Skin epidermis (tissue), 12 donors: ENCODE measurements around the gene PACS1.

Experiments used
- H3K27ac ChIP-seq, 21 experiments: fragments of 200-600 bp; sonication (generic) in 11 of 21; one replicate each; pipeline ENCODE4 v1.5.0; 2020; ENCODE audit warnings: mild to moderate bottlenecking in 3 of 21, inconsistent platforms in 2 of 21, moderate library complexity in 2 of 21
- H3K4me3 ChIP-seq, 7 experiments: fragments of 200-600 bp; sonication (generic) in 2 of 7; one replicate each; pipeline ENCODE4 v1.5.0; 2020; ENCODE audit warnings: inconsistent platforms in 2 of 7, mild to moderate bottlenecking in 2 of 7, moderate library complexity in 1 of 7

PACS1 gene

DNA sequence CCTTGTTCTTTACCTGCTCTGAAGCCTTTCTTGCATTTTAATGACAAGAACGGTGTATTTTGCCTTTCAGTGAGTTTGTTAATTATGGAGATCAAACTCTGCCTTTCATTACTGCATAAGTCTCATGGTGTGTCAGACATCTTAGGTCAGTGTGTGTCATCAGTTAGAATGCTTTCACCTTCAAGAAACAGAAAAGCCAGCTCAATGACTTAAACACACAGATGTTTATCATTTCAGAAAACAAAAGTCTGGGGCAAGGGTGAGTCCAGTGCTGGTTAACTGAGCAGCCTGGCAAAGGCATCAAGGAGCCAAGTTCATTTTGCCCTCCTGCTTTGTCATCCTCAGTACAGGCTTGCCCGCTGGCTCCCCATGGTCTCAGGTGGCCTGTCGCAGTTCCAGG lies 54.5 kb downstream of the PACS1 start:
- Histone ChIP-seq H3K27ac (peak overlapping the region in 6 of 21 experiments; percentile 6 to 94 (median 60)), H3K4me3 (no peak overlapping the region)

DNA sequence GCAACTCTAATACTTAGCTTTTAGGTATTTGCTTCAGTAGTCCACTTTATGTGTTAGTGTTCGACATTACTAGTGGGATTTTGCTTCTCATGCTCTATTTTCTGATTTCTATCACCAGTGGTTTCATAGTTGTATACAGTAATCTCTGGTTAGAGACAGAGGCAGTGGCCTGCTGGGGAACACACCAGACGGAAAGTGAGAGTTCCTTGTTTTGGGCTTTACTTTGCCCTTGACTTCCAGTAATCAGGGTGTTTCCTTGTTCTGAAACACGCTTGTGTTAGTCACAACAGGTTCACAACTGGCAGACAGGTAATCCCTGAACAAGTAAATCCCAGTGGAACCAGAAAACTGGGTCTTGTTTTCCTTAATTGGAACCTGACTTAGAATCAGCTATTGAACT lies 56.0 kb downstream of the PACS1 start:
- no peak overlapping the region for H3K4me3 ChIP-seq
- H3K27ac ChIP-seq: peak overlapping the region in 20 of 21 experiments; percentile 35 to 94 (median 82)

DNA sequence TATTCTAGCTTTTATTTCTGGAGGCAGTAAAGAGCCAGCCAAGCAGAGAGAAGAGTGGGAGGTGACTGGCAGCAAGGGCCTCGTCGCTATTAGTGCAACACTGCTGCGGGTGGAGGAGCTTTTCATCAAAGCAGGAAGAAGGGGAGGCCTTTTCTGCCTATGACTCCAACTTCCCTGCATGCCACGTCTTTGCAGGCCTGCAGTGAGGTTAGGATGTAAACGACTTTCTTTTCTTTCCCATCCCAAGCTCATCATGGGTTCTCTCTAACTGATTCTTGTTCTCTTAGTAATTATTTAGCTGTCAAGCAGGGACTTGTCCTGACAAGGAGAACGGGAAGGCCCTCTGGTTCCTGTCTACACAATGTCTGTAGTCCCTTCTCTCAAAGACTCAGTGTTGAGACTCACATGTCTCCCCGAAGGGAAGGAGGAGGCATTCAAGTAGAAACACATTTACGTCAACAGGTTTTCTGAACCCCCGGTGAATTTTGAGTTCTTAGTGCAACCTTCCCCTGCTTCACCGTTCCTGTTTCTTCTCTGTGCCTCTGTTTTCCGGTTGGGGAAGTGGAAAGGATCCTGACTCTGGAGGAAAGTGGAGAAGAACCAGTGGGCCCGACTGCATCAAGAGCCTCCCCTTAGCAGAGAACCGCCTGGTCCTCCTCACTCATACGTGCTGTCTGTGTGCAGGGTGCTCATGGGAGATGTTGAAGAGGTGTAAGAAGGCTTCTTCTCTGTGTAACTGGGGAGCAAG lies 56.9 kb downstream of the PACS1 start:
- H3K27ac ChIP-seq: peak overlapping the region in 20 of 21 experiments; percentile 44 to 94 (median 82)
- H3K4me3 ChIP-seq: no peak overlapping the region

DNA sequence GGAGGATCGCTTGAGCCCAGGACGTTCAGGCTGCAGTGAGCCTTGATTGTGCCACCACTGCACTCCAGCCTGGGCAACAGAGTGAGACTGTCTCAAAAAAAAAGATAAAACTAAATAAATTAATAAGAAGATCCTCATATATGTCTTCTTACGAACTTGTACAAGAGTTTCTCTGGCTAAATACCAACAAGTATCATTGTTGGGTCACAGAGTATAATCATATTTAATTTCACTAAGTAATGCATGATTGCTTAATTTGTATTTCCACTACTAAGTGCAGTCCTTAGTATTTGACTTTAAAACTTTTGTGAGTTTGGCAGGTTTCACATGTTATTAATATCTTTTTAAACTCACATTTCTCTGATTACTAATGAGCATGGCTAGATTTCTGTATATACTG lies 60.9 kb downstream of the PACS1 start:
- no peak overlapping the region for H3K4me3 ChIP-seq
- no peak overlapping the region for H3K27ac ChIP-seq

DNA sequence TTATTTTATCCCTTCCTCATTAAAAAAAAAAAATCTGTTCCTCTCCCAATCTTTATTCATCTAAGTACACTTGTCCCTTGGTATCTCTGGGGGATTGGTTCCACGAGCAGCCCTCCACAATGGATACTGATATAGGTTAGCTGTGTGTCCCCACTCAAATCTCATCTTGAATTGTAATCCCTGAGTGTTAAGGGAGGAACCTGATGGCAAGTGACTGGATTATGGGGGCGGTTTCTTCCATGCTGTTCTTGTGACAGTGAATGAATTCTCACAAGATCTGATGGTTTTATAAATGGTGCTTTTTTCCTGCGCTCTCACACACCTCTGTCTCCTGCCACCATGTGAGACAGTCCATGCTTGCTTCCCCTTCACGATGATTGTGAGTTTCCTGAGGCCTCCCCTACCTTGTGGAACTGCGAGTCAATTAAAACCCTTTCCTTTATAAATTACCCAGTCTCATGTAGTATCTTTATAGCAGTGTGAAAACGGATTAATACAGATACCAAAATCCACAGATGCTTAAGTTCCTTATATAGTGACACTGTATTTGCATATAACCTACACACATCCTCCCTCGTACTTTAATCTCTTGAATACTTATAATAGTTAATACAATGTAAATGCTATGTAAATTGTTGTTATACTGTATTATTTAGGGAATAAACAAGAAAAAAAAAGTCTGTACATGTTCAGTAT lies 62.0 kb downstream of the PACS1 start:
- Histone ChIP-seq H3K4me3 (no peak overlapping the region), H3K27ac (no peak overlapping the region)

DNA sequence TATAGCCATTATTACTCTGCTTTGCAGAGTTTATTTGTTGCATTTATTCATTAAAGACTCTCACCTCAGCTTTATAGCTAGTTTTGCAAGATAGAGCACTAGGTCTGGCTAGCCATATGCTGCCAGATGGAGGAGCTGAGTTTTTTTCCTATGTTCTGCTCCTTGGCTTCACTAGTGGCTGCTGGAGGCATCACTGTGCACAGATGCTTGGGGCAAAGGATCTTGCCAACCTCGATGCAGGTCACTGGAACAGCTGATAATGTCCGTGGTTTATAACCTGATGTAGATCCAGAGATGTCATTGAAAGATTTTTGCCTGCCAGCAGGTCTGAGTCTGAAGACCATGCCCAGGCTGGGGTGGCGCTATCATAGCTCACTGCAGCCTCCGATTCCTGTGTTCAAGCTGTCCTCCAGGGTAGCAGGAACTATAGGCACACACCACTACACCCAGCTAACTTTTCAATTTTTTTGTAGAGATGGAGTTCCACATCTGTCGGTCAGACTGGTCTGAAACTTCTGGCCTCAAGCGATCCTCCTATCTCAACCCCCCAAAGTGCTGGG lies 63.2 kb downstream of the PACS1 start:
- no peak overlapping the region for H3K4me3 ChIP-seq
- H3K27ac ChIP-seq: no peak overlapping the region

DNA sequence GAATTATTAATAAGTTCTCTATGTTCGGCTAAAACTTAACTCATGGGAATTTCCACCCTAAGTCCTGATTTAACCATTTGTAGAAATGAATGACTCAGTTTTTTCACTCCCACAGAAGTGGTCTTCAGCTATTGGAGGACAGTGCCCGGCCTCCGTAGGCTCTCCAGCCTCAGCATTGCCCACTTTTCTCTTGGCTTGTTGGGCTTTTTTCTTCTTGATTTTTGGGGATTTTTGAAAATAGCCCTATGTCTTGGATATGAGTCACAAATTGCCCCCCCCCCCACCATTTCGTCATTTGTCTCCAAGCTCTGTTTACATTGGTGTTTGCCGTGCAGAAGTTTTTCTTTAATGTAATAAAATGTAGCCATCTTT lies 66.7 kb downstream of the PACS1 start:
- Histone ChIP-seq H3K4me3 (no peak overlapping the region), H3K27ac (peak overlapping the region in 1 of 21 experiments; percentile 37)

DNA sequence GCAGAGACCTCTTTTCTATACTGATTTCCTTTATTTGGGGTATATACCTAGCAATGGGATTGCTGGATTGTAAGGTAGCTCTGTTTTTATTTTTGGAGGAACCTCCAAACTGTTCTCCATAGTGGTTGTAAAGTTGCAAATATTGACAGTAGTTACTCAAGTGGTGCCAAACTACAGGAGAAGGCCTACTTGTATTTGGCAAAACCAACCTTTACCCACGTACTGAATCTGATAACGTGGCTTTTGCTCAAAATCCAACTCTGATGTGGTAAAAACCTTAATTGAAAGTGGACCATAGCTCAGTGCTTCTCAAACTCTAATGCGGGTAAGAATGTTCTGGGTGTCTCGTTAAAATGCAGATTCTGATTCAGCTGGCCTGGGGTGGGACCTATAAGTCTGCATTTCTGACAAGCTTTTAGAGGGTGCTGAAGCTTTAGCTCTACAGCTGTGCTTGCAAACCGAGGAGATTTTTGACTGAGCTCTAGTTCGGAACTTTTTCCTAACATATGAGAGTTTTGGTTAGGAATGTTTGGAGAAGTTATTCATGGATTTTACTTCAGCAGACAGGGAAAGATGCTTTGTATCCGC lies 69.8 kb downstream of the PACS1 start:
- H3K4me3 ChIP-seq: no peak overlapping the region
- no peak overlapping the region for H3K27ac ChIP-seq

DNA sequence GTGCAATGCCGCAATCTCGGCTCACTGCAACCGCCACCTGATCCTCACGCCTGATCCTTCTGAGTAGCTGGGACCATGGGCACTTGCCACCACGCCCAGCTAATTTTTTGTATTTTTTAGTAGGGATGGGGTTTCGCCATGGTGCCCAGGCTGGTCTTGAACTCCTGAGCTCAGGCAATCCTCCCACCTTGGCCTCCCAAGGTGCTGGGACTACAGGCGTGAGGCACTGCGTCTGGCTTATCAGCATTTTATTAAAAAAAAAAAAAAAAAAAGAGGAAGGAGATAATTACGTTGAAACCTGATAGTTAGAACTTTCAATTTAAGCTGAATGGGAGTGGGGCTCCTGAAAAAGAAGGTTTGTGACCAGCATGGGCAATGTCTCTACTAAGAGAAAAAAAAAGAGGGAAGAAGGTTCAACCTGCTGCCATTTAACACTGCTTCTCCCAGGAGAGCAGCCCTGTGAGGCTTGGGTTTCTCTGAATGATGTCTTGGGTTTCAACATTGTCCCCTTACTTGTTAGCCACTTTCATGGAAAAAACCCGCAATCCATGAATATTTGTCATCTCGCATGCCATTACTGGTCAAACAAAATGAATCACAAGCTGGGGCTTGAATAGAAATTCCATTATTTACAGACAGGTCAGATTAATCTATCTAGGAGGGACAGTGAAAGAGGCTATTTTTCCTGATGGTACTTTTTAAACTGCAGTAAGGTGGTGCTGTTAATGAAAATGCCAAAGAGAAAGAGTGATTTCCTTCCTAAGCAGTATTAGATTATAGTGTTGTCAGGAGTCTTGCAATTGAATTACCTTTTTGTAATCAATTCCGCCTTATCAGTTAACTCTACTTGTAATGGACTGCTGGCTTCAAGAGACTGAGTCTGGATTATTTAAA lies 72.5 kb downstream of the PACS1 start:
- no peak overlapping the region for H3K27ac ChIP-seq
- no peak overlapping the region for H3K4me3 ChIP-seq

DNA sequence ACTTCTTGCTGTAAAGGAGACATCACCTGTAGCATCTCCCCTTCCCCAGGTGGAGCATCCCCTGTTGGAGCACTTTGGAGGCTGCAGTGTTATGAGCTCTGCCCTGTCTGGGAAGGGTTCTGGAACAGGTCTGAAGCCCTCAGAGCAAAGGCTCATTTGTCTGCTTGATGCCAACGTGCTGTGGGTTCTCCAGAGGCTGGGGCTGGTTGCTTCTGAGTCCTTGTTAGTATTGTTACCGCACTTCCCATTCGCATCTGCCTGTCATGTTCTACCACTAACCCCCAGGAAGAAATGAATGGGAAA lies 73.1 kb downstream of the PACS1 start:
- H3K4me3 ChIP-seq: no peak overlapping the region

DNA sequence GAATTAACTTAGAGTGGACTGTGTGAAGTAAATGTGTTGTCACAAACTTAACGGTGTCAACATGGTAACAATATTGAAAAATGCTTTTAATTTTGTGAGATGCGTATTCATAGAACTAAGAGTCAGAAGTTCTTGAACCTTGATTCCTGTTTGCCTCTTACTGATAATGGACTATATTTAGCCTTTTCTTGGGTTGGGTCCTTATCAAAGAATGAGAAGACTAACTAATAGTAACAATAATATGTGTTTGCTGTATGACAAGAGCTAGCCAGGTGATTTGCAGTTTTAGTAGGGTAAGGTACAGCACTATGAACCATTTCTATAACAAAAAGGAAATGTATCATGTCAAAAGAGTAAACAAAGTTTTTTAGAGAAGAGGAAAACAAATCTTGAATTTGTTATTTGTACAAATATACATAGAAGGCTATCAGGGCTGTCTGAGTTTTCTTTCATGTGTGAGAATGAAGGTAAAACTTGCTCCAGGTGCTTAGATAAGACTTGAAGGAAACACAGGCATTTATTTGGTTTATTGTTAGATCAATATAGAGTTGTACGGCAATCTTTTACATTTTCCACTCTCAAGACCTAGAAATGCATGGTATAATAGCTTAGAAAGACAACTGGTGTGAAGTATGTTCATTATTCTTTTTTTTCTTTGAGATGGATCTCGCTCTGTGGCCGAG lies 74.1 kb downstream of the PACS1 start:
- Histone ChIP-seq H3K4me3 (no peak overlapping the region), H3K27ac (no peak overlapping the region)

More for the DNA sequence above, 73.1 kb downstream of the PACS1 start:
- H3K27ac ChIP-seq: no peak overlapping the region

DNA sequence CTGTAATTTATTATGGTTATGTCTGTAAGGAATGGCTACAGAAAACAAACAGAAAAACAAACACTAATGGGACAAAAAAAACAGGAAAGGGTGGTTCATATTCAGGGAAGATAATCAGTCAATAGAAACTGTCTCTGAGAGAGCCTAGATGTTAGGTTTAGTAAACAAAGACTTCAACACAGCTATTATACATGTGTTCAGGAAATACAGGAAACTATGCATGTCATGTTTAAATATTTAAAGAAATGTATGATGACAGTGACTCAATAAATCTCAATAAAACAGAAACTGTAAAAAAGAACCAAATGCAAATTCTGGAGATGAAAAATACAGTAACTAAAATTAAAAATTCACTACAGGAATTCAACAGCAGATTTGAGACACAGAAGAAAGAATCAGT lies 76.0 kb downstream of the PACS1 start:
- no peak overlapping the region for H3K27ac ChIP-seq
- no peak overlapping the region for H3K4me3 ChIP-seq

DNA sequence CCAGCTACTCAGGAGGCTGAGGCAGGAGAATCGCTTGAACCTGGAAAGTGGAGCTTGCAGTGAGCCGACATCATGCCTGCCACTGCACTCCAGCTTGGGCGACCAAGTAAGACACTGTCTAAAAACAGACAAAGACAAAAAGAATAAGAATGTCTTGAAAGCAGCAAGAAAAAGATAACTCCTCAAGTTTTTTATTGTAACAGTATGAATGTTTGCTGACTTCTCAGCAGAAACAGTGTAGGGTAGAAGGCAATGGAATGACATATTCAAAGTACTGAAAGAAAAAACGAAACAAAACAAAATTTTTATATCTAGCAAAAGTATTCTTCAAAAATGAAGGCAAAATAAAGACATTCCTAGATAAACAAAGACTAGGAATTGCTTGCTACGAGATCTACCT lies 76.9 kb downstream of the PACS1 start:
- H3K4me3 ChIP-seq: no peak overlapping the region
- H3K27ac ChIP-seq: no peak overlapping the region

DNA sequence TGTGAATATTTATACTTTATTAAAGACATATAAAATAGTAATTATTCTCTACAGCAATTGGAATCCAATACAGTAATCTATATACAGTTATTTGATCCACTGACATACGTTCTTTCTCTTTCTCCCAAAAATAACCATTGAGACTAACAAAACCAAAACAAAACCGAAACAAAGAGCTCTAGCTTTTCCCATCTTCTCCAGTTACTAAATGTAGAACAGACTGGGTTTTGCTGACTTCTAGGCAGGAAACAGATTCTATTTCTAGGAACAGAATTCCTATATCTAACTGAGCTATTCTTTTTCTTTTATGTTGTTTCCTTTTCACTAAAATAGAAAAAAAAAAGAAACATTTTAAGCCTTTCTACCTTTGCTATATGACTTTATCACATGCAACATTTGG lies 80.1 kb downstream of the PACS1 start:
- H3K27ac ChIP-seq: no peak overlapping the region
- no peak overlapping the region for H3K4me3 ChIP-seq

DNA sequence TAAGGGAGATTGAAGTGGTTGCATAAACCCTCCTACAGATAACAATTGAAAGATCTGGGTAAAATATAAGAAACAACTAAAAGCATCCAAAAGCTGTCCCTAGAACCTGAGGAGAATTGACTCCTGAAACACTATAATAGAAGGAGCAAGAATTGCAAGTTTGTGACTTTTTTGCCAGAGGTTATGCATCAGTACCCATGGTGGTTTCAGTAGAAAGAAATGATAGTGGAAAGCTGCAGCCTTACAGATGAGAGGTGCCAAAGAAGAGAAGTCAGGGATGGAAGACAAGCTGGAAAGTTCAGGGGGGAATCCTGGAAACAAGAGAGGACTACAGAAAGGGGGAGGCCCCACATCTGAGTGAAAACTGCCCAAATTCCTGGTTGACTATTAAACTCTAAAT lies 80.7 kb downstream of the PACS1 start:
- no peak overlapping the region for H3K4me3 ChIP-seq
- no peak overlapping the region for H3K27ac ChIP-seq

DNA sequence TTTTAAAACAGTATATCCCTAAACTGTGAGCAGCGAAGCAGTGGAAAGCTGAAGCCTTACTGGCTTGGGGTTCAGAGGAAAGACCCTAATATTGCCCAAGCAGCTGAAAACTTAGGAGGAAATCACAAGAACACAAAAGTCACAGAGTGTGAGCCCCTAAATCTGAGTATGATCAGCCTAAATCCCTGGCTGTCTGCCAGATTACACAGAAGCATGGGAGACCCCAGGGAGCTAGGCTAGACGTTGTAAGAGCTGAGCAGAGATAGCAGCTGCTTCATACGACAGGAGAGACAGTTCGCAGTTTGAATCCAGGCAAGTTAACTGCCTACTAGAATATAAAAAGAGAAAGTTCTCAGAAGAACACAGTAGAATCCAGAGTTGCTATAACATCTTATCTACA lies 81.2 kb downstream of the PACS1 start:
- Histone ChIP-seq H3K27ac (no peak overlapping the region), H3K4me3 (no peak overlapping the region)

DNA sequence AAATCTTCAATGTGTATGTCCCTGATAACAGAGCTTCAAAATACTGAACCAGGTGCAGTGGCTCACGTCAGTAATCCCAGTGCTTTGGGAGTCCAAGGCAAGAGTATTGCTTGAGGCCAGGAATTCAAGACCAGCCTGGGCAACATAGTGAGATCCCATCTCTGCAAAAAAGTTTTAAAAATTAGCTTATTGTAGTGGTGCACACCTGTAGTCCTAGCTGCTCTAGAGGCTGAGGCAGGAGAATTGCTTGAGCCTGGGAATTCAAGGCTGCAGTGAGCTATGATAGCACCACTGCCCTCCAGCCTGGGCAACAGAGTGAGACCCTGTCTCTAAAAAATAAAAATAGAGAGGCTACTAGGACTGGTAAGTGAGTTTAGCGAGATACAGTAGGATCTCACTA lies 84.0 kb downstream of the PACS1 start:
- no peak overlapping the region for H3K27ac ChIP-seq
- no peak overlapping the region for H3K4me3 ChIP-seq

DNA sequence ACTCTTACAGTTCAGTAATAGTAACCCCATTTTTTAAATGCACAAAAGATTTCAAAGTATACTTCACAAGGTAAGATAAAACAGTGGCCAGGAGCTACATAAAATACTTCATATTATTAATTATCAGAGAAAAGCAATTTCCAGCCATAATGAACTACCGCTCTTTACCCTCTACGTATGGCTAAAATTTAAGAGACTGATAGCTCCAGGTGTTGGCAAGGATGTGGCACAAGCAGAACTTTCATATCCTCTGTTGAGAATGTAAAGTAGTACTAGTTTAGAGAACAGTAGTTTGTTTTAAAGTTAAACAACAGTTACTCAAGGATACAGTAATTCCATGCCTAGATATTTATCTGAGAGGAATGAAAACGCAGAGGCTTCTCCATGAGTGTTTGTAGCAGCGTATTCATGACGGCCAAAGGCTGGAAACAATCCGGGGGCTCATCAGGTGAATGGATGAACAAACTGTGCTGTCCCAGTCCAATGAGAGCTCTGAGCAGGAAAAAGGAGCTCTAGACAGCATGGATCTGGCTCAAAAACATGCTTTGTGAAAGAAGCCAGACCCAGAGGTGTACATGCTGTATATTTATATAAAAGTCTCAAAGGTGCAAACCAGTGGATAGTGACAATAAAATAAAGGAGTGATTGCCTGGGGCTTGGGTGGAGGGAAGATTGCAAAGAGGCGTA lies 85.5 kb downstream of the PACS1 start:
- no peak overlapping the region for H3K27ac ChIP-seq

More for the DNA sequence above, 85.5 kb downstream of the PACS1 start:
- H3K4me3 ChIP-seq: no peak overlapping the region
